ENCODE measurements around the gene PROCR.
"Not testable (repeated sequence)": the region's sequence is repeated elsewhere in the genome, so short reads cannot be mapped to it uniquely, and the experiment has no call there.

Gene PROCR

DNA sequence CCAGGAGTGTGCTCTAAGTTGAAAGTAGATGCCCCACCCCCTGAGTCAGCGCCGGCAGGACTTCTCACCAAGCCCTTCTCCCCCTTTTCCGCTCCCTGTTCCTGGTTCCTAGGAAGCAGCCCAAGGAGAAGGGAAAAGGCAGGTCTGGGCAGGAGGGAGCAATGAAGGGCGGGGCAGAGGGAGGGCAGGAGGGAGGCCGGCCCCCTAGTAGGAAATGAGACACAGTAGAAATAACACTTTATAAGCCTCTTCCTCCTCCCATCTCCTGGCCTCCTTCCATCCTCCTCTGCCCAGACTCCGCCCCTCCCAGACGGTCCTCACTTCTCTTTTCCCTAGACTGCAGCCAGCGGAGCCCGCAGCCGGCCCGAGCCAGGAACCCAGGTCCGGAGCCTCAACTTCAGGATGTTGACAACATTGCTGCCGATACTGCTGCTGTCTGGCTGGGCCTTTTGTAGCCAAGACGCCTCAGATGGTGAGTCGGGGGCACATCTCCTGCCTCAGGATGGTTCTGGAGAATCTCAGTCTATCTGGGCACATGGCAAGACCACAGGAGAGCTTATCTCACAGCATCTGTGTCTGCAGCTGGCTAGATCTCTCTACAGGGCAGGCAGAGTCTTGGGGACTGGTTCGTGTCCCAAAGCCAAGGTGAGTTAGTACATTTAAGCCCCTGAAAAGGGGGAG is at the start of gene PROCR:
Gene PROCR, plus strand, starts transcription at position 320 of the 681 bp plus-strand sequence. Its CDS starts 83 bp downstream, at position 403.
- DNase-seq (ENCODE audit: low spot score), result no peak

DNA sequence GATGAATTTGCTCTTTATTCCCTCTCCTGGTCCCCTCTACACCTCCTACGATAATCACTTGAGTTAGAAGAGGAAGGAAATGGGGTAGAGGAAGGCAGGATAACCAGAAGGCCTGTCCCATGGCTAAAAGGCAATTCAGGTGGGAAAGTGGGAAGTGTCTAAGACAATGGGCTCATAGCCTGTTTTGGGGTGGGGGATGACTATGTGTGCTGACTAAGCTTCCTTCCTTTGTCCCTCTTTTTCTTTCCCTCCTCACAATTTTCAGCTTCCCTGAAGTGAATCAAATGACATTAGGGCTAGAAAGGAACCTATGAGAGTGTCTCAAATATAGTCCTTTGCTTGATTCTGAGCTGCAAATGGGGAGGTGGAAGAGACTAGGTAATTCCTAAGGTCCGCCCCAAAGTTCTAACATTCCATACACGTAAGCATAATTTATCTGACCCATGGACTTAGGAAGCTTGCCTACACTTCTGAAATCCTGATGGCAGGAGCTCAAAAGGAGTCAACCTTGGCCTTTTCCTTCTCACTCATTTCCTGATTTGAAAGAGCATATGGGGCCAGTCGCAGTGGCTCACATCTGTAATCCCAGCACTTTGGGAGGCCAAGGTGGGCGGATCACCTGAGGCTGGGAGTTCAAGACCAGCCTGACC is 49.0 kb upstream of the PROCR start:
- DNase-seq (ENCODE audit: low spot score), result no peak

DNA sequence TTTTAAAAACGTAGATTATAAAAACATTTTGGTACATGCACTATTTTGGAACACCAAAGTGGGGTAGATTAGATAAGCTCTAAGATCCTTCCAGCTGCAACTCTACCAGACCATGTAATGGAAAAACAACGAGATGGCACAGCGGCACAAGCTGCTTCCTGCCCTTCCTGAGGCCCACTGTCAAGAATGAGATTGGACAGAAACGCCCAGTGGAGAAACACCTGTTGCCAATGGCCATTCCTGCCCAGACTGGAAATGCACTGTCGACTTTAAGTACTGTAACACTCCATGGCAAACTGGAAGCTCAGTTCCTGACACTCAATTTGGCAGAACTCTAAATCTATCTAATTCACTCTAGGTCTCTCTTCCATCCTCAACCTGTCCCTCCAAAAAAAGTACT is 46.1 kb upstream of the PROCR start:
- DNase-seq (ENCODE audit: low spot score), result no peak

DNA sequence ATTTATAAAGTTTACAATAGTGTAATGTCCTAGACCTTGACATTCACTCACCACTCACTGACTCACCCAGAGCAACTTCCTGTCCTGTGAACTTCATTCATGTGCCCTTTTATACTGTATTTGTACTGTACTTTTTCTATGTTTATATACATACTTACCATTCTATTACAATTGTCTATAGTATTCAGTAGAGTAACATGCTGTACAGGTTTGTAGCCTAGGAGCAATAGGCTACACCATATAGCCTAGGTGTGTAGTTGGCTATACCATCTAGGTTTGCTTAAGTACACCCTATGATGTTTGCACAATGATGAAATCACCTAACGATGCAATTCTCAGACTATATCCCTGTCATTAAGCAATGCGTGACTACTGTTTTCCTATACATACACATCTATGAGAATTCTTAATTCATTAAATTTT is 42.2 kb upstream of the PROCR start:
- DNase-seq (ENCODE audit: low spot score), result no peak

DNA sequence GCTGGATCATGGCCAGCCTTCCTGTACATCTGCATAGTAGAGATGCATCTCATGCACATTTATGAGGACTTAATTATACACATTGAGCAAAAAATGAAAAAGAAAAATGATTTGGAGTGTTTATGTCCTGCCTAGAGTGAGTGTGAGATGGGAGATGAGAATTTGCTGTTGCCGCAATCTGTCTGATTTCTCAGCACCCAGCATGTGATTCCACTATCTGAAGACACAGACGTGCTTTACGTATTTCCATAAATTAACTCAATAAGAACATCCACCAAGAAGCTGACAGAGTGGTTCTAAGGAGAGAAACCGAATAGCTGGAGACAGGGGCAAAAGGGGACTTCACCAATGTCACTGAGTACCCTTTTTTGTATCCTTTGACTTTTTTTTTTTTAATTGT is 39.9 kb upstream of the PROCR start:
- no peak for DNase-seq (ENCODE audit: low spot score)

DNA sequence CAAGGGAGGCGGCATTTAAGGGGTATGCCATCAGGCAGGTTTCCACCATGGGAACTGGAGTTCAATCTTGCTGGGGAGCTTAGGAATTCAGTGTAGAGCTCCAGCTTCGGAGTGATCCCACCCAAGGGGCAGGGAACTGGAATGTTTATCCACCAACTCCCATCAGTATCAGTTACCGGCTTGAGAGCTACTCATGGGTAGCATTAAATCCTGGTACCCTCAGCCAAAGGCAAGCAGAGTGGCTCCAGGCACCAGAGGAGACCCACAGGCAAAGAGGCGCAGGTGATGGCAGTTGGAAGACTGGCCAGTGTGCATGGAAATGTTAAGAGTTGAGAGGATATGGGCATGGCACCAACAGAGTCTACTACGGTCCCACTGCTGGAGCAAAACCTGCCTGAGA is 38.8 kb upstream of the PROCR start:
- DNase-seq (ENCODE audit: low spot score), result no peak

DNA sequence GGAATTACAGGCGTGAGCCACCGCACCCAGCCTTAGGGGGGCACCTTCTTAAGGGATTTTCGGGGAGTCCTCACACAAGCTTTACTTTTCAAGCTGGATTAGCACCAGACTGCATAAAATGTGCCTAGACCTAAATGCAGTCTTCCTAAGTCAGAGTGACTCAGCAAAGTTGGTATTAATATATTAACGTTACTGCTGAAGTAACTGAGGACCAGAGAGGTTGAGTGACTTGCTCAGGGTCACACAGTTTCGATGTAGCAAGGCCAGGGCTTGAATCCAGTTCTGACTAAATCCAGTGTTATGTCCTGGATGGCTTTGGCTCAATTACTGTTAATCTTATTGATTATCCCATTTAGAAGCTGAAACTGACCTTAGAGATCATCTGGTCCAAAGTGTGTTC is 38.1 kb upstream of the PROCR start:
- no peak for DNase-seq (ENCODE audit: low spot score)

DNA sequence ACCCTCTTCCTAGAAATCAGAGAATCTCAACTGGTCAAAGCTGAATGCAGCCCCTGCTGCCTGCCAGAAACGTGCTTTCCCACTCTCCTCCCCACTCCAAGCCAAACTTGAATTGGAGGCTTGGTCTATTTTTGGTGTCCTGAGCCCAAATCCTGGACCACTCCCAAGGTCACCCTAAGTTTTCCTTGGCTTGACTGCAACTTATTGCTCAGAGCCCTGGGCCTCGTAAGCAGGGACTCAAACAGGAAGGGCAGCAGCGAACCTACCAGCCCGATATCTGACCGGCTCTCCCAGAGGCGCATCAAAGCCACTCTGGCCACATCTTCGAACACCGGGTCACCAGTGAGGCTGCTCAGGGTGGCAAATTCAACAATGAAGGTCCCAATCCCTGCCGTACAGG is 37.4 kb upstream of the PROCR start:
- DNase-seq (ENCODE audit: low spot score), result no peak

DNA sequence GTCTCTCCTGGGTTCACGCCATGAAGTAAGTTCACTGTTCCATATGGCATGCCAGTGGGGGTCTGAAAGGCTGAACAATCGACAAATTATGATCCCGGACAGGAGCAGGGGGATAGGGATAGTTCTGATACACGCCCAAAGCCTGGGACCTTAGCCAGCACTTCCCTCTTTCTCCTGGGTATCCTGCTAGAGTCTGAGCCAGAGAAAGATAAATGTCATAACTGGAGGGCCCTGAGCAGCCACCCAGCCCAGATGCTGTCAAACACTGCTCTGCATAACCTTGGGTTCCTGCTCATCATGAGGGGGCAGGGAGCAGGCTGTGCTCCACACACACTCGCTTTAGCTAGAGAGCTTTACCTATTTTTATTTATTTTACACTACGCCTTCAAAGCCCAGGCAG is 37.0 kb upstream of the PROCR start:
- no peak for DNase-seq (ENCODE audit: low spot score)

DNA sequence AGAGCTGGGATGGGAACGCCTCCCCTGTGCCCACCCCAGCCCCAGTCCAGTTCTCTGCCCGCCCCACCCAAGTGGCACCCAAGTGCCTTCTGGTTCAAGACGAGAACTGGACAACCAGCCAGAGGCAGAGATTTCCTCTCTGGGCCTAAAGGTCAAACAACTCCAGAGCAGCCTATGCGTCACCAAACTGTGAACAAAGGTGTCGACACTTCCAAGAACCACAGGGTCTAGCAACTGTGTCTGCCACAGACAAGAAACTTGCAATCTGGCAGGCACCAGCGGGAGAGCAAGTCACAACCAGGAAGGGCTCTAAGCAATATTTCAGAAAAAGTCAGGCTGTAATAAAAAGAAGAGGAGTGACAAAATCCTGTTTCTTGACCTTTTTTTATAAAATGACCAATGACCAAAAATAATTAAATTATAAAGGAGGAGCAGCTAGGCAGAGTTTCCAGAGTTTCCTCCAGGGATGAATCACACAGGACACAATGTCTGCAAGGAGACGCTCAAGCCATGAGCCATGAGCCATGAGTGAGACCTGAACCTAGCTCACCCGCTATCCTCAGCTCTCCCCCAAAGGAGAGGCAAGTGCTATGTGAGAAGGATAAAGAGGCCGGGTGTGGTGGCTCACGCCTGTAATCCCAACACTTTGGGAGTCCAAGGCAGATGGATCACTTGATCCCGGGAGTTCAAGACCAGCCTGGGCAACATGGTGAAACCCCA is 35.8 kb upstream of the PROCR start:
- no peak for DNase-seq (ENCODE audit: low spot score)

DNA sequence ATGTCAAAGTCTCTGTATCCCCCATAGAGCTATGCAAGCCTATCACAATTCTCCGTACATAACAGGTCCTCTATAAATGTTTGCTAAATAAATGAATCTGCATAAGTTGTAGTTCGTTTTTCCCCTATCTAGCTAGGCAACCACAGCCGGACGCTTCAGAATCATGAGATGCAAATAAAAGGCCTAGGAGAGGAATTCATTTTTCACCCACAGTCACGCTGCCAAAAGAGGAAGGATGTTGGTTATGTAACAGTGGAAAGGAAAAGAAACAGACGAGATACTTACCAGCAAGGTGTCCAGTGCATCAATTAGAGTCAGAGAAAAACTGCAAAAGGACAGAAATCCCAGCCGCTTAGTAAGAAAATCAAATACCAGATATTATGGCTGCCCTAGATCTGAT is 27.2 kb upstream of the PROCR start:
- DNase-seq (ENCODE audit: low spot score), result peak; percentile 15

DNA sequence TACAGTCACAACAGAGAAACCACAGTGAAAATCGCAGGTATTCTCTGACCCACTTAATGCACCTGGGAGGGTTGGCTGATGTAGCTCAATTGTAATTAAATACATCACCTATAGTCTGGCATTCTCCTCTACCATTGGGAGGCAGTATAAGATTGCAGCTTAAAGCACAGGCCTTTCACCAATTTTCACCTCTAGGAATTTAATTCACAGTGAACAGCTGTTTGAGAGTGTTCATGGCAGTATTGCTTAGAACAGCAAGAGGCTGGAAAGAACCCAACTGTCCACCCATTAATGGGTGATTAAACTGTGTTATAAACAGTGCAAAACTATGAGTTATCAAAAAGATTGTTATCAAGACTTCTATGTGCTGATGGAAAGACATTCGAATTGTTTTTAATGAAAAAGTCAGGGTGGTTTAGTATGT is 26.7 kb upstream of the PROCR start:
- DNase-seq (ENCODE audit: low spot score), result peak; percentile 62

DNA sequence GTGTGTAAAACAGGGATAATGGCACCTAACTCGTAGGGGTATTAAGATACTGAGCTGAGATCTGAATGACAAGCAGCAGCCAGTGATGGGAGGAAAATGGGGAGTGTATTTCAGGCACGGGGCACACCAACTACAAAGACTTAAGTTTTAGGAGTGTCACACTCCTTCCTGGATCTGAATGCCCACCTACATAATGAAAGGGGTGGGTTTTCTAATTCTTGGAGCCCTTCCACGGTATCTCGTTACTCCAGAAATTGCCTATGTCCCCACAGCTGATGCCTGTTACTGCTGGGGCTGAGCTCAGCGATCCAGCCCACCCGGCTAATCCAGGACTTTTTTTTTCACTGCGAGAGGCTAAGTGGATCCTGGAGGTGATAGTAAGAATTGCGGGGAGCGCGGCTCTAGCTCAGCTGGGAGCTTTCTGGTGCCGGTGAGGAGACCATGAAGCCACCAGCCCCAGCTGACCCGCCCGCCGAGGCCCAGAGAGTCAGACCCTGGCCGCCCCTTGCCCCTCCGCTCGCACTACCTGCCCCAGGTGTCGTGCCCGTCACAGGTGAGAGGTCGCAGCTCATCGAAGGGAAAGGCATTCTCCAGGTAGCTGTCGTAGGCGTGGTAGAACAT is 25.5 kb upstream of the PROCR start:
- no peak for DNase-seq (ENCODE audit: low spot score)

DNA sequence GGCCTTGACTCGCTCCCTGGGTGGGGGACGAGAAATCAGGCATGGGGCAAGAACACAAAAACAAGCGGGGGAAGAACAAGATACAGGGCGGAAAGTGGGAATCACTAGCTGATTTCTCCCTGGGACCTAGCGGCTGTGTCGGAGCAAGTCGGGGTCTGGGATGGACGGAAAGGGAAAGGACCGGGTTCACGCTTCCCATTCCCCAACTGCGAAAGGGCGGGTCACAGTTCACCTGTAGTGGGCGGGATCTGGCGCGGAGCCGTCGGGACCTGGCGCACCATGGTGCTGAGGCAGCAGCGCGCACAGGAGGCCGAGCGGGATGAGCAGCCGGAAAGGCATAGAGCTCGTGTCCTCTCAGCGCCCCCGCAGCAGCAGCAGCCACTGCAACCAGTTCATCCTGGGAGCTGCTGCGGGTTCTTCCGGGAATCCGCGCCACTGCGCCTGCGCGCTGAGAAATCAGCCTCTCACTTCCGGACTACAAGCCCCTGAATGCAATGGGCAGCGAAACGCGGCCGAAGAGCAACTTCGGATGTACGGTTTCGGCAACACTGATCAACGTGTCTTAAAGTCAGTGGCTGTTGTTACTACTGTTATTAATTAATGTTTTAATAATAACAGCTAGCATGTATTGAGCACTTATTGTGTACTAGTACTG is 24.8 kb upstream of the PROCR start, which contains the start of gene EDEM2:
Gene EDEM2, minus strand, starts transcription at position 417 of the 655 bp plus-strand sequence. Its CDS starts 78 bp downstream, at position 339.
- peak; percentile 95 for DNase-seq (ENCODE audit: low spot score)

DNA sequence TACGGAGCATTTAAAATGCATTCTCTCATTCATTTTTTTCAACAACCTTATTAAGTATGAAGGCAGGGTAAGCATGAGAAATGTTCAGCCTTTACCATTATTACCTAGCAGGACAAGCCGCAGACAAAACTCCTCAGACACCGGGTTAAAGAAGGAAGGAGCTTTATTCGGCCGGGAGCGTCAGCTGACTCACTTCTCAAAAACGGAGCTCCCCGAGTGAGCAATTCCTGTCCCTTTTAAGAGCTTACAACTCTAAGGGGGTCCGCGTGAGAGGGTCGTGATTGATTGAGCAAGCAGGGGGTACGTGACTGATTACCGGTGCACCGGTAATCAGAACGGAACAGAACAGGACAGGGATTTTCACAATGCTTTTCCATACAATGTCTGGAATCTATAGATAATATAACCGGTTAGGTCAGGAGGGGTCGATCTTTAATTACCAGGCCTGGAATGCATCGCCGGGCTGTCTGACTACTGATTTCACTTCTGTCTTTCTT is 24.2 kb upstream of the PROCR start:
- peak; percentile 32 for DNase-seq (ENCODE audit: low spot score)

DNA sequence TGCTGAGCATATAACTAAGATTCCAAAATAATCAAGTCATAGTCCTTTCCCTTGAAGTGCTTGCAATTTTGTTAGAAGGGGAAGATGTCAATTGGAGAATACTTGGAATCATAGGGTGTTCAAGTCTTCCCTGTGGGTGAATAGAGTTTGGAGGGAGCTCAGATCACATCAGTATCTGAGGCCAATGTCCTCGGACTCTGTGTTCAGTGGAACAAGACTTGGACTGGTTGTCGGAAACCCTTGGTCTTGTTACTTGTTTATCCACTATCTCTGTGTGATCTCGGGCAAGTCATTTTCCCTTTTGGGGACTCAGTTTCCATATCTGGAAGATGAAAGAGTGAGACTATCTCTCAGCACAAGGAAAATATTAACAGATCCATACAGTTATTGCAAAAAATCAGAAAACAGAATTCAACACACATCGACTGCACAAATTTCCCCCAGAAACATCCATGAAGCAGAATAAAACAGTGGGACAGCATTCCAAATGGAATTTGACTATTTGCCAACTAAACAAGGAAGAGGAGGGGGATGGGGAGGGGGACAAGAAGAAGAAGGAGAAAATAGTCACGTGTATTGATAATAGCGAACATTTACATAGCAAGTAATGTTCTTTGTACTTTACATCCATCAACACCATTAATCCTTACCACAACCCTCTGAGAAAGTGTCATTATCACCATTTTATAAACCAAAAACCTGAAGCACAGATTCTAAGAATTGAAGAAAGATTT is 20.9 kb upstream of the PROCR start:
- DNase-seq (ENCODE audit: low spot score), result no peak

DNA sequence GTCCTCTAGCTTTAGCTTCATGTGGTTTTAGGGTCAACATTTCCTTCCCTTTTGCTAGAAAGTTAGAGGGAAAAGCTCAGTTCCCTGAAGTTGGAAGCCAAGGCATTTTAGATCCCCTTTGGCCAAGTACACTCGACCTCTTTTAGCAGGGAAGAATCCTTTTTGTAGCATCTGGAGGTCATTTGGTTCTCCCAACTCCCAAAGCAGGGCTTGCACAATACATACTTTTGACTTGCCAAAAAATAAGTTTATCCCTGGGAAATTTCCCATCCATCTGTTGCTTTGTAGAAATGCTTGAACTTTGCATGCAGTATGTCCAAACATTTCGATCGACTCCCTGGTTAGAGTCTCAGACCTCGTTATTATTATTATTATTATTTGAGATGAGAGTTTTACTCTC is 20.1 kb upstream of the PROCR start:
- no peak for DNase-seq (ENCODE audit: low spot score)

DNA sequence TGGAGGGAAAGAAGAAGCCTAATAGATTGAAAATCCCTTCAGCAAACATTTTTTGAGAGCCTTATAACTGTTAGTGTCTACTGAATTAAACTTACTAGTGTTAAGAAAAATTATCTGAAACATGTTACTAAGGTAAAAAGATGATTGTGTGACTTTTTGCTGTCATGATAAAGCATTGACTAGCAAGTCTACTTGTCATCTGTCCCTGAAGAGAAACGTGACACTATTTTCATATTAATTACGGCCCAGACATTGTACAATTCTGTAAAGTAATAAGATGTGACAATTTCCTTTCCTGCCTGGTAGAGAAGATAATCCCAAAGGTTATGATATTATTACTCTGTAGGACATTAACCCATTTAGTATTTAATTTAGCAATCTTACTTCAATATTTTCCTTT is 15.9 kb upstream of the PROCR start:
- no peak for DNase-seq (ENCODE audit: low spot score)

DNA sequence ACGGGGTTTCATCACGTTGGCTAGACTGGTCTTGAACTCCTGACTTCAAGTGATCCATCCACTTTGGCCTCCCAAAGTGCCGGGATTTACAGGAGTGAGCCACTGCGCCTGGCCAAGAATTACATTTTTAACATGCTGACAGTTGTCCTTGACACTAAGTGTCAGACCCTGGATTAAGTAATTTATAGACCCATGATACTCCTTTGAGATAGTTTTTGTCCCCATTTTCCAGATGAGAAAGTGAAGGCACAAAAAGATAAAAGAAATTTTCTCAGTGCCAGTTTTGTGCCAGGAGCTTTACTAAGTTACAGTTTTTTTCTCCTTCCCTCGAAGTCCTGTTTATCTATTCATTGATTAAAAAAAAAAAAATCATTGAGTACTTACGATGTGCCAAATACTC is 14.9 kb upstream of the PROCR start:
- DNase-seq (ENCODE audit: low spot score), result no peak

DNA sequence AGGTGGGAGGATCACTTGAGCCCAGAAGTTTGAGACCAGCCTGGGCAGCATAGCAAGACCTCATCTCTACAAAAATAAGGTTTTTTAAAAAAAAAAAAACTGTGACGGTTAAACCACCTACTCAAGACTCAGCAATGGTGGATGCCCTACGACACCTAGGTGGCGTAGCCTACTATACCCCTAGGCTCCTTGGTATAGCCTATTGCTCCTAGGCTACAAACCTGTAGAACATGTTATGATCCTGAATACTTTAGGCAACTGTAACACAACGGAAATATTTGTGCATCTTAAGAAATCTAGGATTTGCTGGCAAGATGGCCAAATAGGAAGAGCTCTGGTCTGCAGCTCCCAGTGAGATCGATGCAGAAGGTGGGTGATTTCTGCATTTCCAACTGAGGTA is 11.5 kb upstream of the PROCR start:
- not testable (repeated sequence) for DNase-seq (ENCODE audit: low spot score)

DNA sequence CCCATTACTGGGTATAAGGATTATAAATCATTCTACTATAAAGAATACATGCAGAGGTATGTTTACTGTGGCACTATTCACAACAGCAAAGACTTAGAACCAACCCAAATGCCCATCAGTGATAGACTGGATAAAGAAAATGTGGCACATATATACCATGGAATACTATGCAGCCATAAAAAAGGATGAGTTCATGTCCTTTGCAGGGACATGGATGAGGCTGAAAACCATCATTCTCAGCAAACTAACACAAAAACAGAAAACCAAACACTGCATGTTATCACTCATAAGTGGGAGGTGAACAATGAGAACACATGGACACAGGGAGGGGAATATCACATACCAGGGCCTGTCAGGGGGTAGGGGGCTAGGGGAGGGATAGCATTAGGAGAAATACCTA is 7.3 kb upstream of the PROCR start:
- DNase-seq (ENCODE audit: low spot score), result not testable (repeated sequence)

Measured in CD4-positive, alpha-beta T cell treated with Interleukin-2 at 100 ng/mL for 4 hours (primary cell).